HEK293 (cell line): ENCODE measurements around the gene SELENOS.

Experiments used
- CTCF ChIA-PET: fragments of 350-600 bp; formaldehyde crosslinking; extraction: SDS; loops from one replicate; lab custom pipeline; 2021; ENCODE audit warnings: antibody characterized with exemption; lab: Yijun Ruan, JAX
- POLR2A ChIA-PET: fragments of 300-600 bp; formaldehyde crosslinking; extraction: SDS; loops from one replicate; lab custom pipeline; 2020; ENCODE audit warnings: antibody characterized with exemption, inconsistent platforms; lab: Yijun Ruan, JAX
- H3K27ac ChIP-seq: fragments of 200-500 bp; sonication (Bioruptor generic); 2 replicates; pipeline ENCODE4 v1.5.1; 2014; ENCODE audit warnings: low read depth, low read length, control low read depth, inconsistent platforms; ENCODE audit errors: extremely low read depth
- H3K36me3 ChIP-seq, 2 experiments: fragments of 200-500 bp in 1 of 2; sonication (Bioruptor generic) in 1 of 2; 1 replicate in 1 of 2; 2 replicates in 1 of 2; pipeline ENCODE4 v1.5.1; 2014 to 2017; ENCODE audit warnings: inconsistent platforms in 2 of 2, low read length in 2 of 2; ENCODE audit not compliant: control insufficient read depth in 2 of 2, insufficient read depth in 1 of 2
- H3K4me1 ChIP-seq: fragments of 200-500 bp; sonication (Bioruptor generic); 2 replicates; pipeline ENCODE4 v1.5.1; 2014; ENCODE audit warnings: mild to moderate bottlenecking, low read length, inconsistent platforms; ENCODE audit not compliant: control insufficient read depth, insufficient read depth
- H3K4me3 ChIP-seq: 2 replicates; pipeline ENCODE4 v1.5.1; 2011; ENCODE audit warnings: low read depth, mild to moderate bottlenecking, control low read depth, low read length, moderate library complexity
- H3K9me3 ChIP-seq: fragments of 200-500 bp; sonication (Bioruptor generic); 2 replicates; pipeline ENCODE4 v1.5.1; 2014; ENCODE audit warnings: low read depth, low read length, inconsistent platforms; ENCODE audit not compliant: control insufficient read depth, insufficient read depth
- BCL11A ChIP-seq: fragments of 450-650 bp; formaldehyde crosslinking; IDR thresholded peaks from 2 replicates; pipeline ENCODE4 v1.5.1; 2016; ENCODE audit warnings: low read depth, missing biosample characterization, missing genetic modification characterization
- INSM2 ChIP-seq: fragments of 450-650 bp; formaldehyde crosslinking; IDR thresholded peaks from 2 replicates; pipeline ENCODE4 v1.5.1; 2016; ENCODE audit warnings: missing biosample characterization, missing genetic modification characterization
- KLF8 ChIP-seq: fragments of 450-650 bp; formaldehyde crosslinking; IDR thresholded peaks from 2 replicates; pipeline ENCODE4 v1.5.1; 2016; ENCODE audit warnings: missing biosample characterization, missing genetic modification characterization
- MZF1 ChIP-seq: fragments of 450-650 bp; formaldehyde crosslinking; IDR thresholded peaks from 2 replicates; pipeline ENCODE4 v1.5.1; 2017; ENCODE audit warnings: missing biosample characterization, missing genetic modification characterization, borderline replicate concordance
- PRDM1 ChIP-seq: fragments of 450-650 bp; formaldehyde crosslinking; IDR thresholded peaks from 2 replicates; pipeline ENCODE4; 2016; ENCODE audit warnings: missing biosample characterization, missing genetic modification characterization
- TRIM28 ChIP-seq: IDR thresholded peaks from 2 replicates; pipeline ENCODE4 v1.6.1; 2011; ENCODE audit warnings: low read length, control low read depth, borderline replicate concordance
- YY1 ChIP-seq: fragments of 450-650 bp; formaldehyde crosslinking; IDR thresholded peaks from 2 replicates; pipeline ENCODE4 v1.5.1; 2018; ENCODE audit warnings: missing biosample characterization, missing genetic modification characterization
- ZBTB20 ChIP-seq: fragments of 450-650 bp; formaldehyde crosslinking; IDR thresholded peaks from 2 replicates; pipeline ENCODE4 v1.5.1; 2016; ENCODE audit warnings: missing biosample characterization, missing genetic modification characterization
- ZBTB21 ChIP-seq: fragments of 450-650 bp; formaldehyde crosslinking; IDR thresholded peaks from 2 replicates; pipeline ENCODE4 v1.5.1; 2017; ENCODE audit warnings: missing biosample characterization, missing genetic modification characterization
- ZFHX2 ChIP-seq: fragments of 450-650 bp; formaldehyde crosslinking; conservative IDR thresholded peaks from 2 replicates; pipeline ENCODE4 v1.5.1; 2016; ENCODE audit warnings: missing biosample characterization, missing genetic modification characterization
- ZIC2 ChIP-seq: fragments of 450-650 bp; formaldehyde crosslinking; IDR thresholded peaks from 2 replicates; pipeline ENCODE4 v1.5.1; 2016; ENCODE audit warnings: missing biosample characterization, missing genetic modification characterization
- ZNF16 ChIP-seq: fragments of 450-650 bp; formaldehyde crosslinking; IDR thresholded peaks from 2 replicates; pipeline ENCODE4 v1.5.1; 2016; ENCODE audit warnings: low read depth, missing biosample characterization, missing genetic modification characterization
- ZNF18 ChIP-seq: fragments of 450-650 bp; formaldehyde crosslinking; IDR thresholded peaks from 2 replicates; pipeline ENCODE4 v1.5.1; 2016; ENCODE audit warnings: missing biosample characterization, missing genetic modification characterization
- ZNF19 ChIP-seq: fragments of 450-650 bp; formaldehyde crosslinking; IDR thresholded peaks from 2 replicates; pipeline ENCODE4; 2016; ENCODE audit warnings: missing biosample characterization, missing genetic modification characterization, low read depth
- ZNF223 ChIP-seq: fragments of 450-650 bp; formaldehyde crosslinking; IDR thresholded peaks from 2 replicates; pipeline ENCODE4 v1.5.1; 2016; ENCODE audit warnings: missing biosample characterization, missing genetic modification characterization
- ZNF404 ChIP-seq: fragments of 450-650 bp; formaldehyde crosslinking; IDR thresholded peaks from 2 replicates; pipeline ENCODE4 v1.5.1; 2017; ENCODE audit warnings: missing biosample characterization, missing genetic modification characterization
- ZNF423 ChIP-seq: fragments of 450-650 bp; formaldehyde crosslinking; IDR thresholded peaks from 2 replicates; pipeline ENCODE4 v1.5.1; 2016; ENCODE audit warnings: missing biosample characterization, missing genetic modification characterization
- ZNF426 ChIP-seq: fragments of 450-650 bp; formaldehyde crosslinking; IDR thresholded peaks from 2 replicates; pipeline ENCODE4 v1.5.1; 2017; ENCODE audit warnings: missing biosample characterization, missing genetic modification characterization, mild to moderate bottlenecking, inconsistent platforms, moderate library complexity
- ZNF514 ChIP-seq: fragments of 450-650 bp; formaldehyde crosslinking; IDR thresholded peaks from 2 replicates; pipeline ENCODE4 v1.5.1; 2016; ENCODE audit warnings: missing biosample characterization, missing genetic modification characterization
- ZNF560 ChIP-seq: fragments of 450-650 bp; formaldehyde crosslinking; IDR thresholded peaks from 2 replicates; pipeline ENCODE4 v1.5.1; 2017; ENCODE audit warnings: missing biosample characterization, missing genetic modification characterization, borderline replicate concordance
- ZNF571 ChIP-seq: fragments of 450-650 bp; formaldehyde crosslinking; IDR thresholded peaks from 2 replicates; pipeline ENCODE4 v1.5.0; 2017; ENCODE audit warnings: missing biosample characterization, missing genetic modification characterization
- ZNF585B ChIP-seq: fragments of 450-650 bp; formaldehyde crosslinking; IDR thresholded peaks from 2 replicates; pipeline ENCODE4 v1.5.1; 2016; ENCODE audit warnings: missing biosample characterization, missing genetic modification characterization
- ZNF600 ChIP-seq: fragments of 450-650 bp; formaldehyde crosslinking; IDR thresholded peaks from 2 replicates; pipeline ENCODE4 v1.5.1; 2016; ENCODE audit warnings: missing biosample characterization, missing genetic modification characterization
- ZNF626 ChIP-seq: fragments of 450-650 bp; sonication (Bioruptor Pico); formaldehyde crosslinking; IDR thresholded peaks from 2 replicates; pipeline ENCODE4 v1.5.1; 2018; ENCODE audit warnings: missing biosample characterization, missing genetic modification characterization, inconsistent platforms
- ZSCAN23 ChIP-seq: fragments of 450-650 bp; formaldehyde crosslinking; IDR thresholded peaks from 2 replicates; pipeline ENCODE4 v1.5.1; 2016; ENCODE audit warnings: missing biosample characterization, missing genetic modification characterization
- TF ChIP-seq, protein P1 (sequence below): fragments of 450-650 bp; formaldehyde crosslinking; IDR thresholded peaks from 2 replicates; pipeline ENCODE4 v1.5.1; 2016; ENCODE audit warnings: missing biosample characterization, missing genetic modification characterization, borderline replicate concordance
- TF ChIP-seq, protein P2 (sequence below): fragments of 450-650 bp; formaldehyde crosslinking; IDR thresholded peaks from 2 replicates; pipeline ENCODE4 v1.5.1; 2016; ENCODE audit warnings: missing biosample characterization, missing genetic modification characterization

Gene SELENOS

GRCh38 chr15:101255615-101256241, 21.6 kb downstream of the SELENOS start:
- POLR2A ChIA-PET = interaction anchor here (1.2 kb wide), 2 partner anchors 237 to 247 kb away, joined by 3 to 4 read pairs; no protein-coding TSS in a partner anchor
- TF ChIP-seq ZNF626 (tag by site-specific recombination) (no peak), ZNF16 (no peak), ZNF600 (tag by site-specific recombination) (peak; percentile 93), MZF1 (tag by site-specific recombination) (no peak), YY1 (tag by site-specific recombination) (no peak), ZNF18 (peak; percentile 75; the same call in 1 of the 2 replicates), ZNF19 (no peak), ZNF404 (tag by site-specific recombination) (no peak), ZNF560 (no peak), ZIC2 (tag by site-specific recombination) (peak; percentile 17; the same call in 1 of the 2 replicates), INSM2 (tag by site-specific recombination) (no peak), ZNF423 (tag by site-specific recombination) (no peak), ZNF571 (tag by site-specific recombination) (no peak), ZFHX2 (tag by site-specific recombination) (no peak), TRIM28 (no peak), ZNF514 (tag by site-specific recombination) (no peak), ZNF223 (no peak), ZNF426 (tag by site-specific recombination) (no peak), BCL11A (tag by site-specific recombination) (no peak), ZBTB20 (no peak; the same call in 1 of the 2 replicates), ZBTB21 (tag by site-specific recombination) (no peak), ZSCAN23 (tag by site-specific recombination) (no peak), KLF8 (tag by site-specific recombination) (no peak), PRDM1 (tag by site-specific recombination) (0 out of 2 replicates have a peak, but pooled peaks have one; percentile 24), ZNF585B (tag by site-specific recombination) (no peak)
- TF ChIP-seq, protein P1, sequence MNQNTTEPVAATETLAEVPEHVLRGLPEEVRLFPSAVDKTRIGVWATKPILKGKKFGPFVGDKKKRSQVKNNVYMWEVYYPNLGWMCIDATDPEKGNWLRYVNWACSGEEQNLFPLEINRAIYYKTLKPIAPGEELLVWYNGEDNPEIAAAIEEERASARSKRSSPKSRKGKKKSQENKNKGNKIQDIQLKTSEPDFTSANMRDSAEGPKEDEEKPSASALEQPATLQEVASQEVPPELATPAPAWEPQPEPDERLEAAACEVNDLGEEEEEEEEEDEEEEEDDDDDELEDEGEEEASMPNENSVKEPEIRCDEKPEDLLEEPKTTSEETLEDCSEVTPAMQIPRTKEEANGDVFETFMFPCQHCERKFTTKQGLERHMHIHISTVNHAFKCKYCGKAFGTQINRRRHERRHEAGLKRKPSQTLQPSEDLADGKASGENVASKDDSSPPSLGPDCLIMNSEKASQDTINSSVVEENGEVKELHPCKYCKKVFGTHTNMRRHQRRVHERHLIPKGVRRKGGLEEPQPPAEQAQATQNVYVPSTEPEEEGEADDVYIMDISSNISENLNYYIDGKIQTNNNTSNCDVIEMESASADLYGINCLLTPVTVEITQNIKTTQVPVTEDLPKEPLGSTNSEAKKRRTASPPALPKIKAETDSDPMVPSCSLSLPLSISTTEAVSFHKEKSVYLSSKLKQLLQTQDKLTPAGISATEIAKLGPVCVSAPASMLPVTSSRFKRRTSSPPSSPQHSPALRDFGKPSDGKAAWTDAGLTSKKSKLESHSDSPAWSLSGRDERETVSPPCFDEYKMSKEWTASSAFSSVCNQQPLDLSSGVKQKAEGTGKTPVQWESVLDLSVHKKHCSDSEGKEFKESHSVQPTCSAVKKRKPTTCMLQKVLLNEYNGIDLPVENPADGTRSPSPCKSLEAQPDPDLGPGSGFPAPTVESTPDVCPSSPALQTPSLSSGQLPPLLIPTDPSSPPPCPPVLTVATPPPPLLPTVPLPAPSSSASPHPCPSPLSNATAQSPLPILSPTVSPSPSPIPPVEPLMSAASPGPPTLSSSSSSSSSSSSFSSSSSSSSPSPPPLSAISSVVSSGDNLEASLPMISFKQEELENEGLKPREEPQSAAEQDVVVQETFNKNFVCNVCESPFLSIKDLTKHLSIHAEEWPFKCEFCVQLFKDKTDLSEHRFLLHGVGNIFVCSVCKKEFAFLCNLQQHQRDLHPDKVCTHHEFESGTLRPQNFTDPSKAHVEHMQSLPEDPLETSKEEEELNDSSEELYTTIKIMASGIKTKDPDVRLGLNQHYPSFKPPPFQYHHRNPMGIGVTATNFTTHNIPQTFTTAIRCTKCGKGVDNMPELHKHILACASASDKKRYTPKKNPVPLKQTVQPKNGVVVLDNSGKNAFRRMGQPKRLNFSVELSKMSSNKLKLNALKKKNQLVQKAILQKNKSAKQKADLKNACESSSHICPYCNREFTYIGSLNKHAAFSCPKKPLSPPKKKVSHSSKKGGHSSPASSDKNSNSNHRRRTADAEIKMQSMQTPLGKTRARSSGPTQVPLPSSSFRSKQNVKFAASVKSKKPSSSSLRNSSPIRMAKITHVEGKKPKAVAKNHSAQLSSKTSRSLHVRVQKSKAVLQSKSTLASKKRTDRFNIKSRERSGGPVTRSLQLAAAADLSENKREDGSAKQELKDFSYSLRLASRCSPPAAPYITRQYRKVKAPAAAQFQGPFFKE (tag by site-specific recombination) = no peak
- TF ChIP-seq, protein P2, sequence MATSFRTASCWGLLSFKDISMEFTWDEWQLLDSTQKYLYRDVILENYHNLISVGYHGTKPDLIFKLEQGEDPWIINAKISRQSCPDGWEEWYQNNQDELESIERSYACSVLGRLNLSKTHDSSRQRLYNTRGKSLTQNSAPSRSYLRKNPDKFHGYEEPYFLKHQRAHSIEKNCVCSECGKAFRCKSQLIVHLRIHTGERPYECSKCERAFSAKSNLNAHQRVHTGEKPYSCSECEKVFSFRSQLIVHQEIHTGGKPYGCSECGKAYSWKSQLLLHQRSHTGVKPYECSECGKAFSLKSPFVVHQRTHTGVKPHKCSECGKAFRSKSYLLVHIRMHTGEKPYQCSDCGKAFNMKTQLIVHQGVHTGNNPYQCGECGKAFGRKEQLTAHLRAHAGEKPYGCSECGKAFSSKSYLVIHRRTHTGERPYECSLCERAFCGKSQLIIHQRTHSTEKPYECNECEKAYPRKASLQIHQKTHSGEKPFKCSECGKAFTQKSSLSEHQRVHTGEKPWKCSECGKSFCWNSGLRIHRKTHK (tag by site-specific recombination) = no peak

More at GRCh38 chr15:101255615-101256241, 21.6 kb downstream of the SELENOS start:
- Histone ChIP-seq H3K27ac (no peak overlapping the region), H3K9me3 (no peaks in the 10 kb centered on the region), H3K36me3 (no peaks in the 10 kb centered on the region), H3K4me1 (0 out of 2 replicates have a peak, but pooled peaks cover 2% of the 10 kb centered on the region), H3K4me3 (no peak overlapping the region)
- CTCF ChIA-PET = interaction anchor here (0.6 to 12.5 kb wide), 9 partner anchors 8 to 628 kb away, joined by 3 to 223 read pairs (median 4); no protein-coding TSS in a partner anchor
